ENCODE data around the gene PTH1R. TPM values are rescaled to one million over a fixed set of nuclear protein-coding genes. Genes with fewer than 3 reads are reported as not detected.

PTH1R gene
- not detected in 2 replicates for total RNA-seq (2022)
- Bru-seq, nascent RNA: not detected
- not detected for BruChase-seq, experiment 1, labeled RNA remaining after a 6-hour chase
- percentile 4 among the genes with signal in this experiment for BruChase-seq, experiment 2, labeled RNA remaining after a 2-hour chase
- long read RNA-seq: 0 reads

- DNase-seq: no peak
- H3K36me3 Mint-ChIP-seq (ENCODE audit: insufficient read depth, unreplicated experiment): no peaks in the 10 kb centered on the region
- H3K27me3 Mint-ChIP-seq (ENCODE audit: unreplicated experiment): peaks cover 47% of the 10 kb centered on the region
- H3K9me3 Mint-ChIP-seq (ENCODE audit: low read depth, unreplicated experiment): no peaks in the 10 kb centered on the region
- intact Hi-C loops (cut with micrococcal nuclease; ENCODE audit: unreplicated experiment): no loop called here
- H3K4me1 Mint-ChIP-seq (ENCODE audit: low read depth, unreplicated experiment): peaks cover 8% of the 10 kb centered on the region
- H3K27ac Mint-ChIP-seq (ENCODE audit: unreplicated experiment): no peak within 1 kb of the TSS
- H3K4me3 Mint-ChIP-seq (ENCODE audit: low read depth, unreplicated experiment): no peak within 1 kb of the TSS
- no TSS peak for BruUV-seq (replicated peaks)
- TF ChIP-seq CTCF (IDR thresholded peaks at IDR 0.05; ENCODE audit: unreplicated experiment): no peak
- CTCF ChIA-PET: interaction anchor here (0.6 to 0.9 kb wide), 2 partner anchors 17 to 111 kb away, joined by 3 to 4 read pairs; no protein-coding TSS in a partner anchor
Observed at GRCh38 chr3:46877406-46878125, at the start of gene PTH1R. Gene PTH1R (plus strand): TSS chr3:46877721. CDS start chr3:46883560, 5,839 bp downstream.

- intact Hi-C loops (cut with micrococcal nuclease; ENCODE audit: unreplicated experiment): no loop called here
- Mint-ChIP-seq H3K27me3 (ENCODE audit: unreplicated experiment) (peaks cover 63% of the 10 kb centered on the region), H3K36me3 (ENCODE audit: insufficient read depth, unreplicated experiment) (no peaks in the 10 kb centered on the region), H3K9me3 (ENCODE audit: low read depth, unreplicated experiment) (peaks cover 3% of the 10 kb centered on the region), H3K4me1 (ENCODE audit: low read depth, unreplicated experiment) (peaks cover 2% of the 10 kb centered on the region), H3K4me3 (ENCODE audit: low read depth, unreplicated experiment) (no peak overlapping the region), H3K27ac (ENCODE audit: unreplicated experiment) (no peak overlapping the region)
- no peak for DNase-seq
- TF ChIP-seq CTCF (IDR thresholded peaks at IDR 0.05; ENCODE audit: unreplicated experiment): no peak
- CTCF ChIA-PET: no interaction called here
- BruUV-seq (replicated peaks): no TSS peak
Observed at GRCh38 chr3:46829699-46830208, 47.8 kb upstream of the PTH1R start.

DNA sequence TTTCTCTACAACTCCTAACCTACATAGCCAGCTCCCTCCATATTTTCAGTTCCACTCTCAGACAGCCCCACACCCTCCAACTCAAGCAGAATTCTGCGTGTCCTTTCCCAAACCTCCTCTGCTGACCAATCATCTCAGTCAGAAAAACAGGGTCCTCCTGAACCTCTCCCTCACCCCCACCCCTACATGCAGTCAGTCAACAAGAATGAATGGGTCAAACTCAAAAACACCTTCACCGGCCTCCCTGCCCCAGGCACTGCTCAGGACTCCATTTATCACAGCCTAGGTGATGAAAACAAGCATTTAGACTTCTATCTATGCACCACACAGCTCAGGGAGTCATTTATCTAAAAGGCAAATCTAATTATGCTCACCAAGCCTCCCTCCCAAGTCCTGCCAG, 46.7 kb upstream of the PTH1R start:
- Mint-ChIP-seq H3K27me3 (ENCODE audit: unreplicated experiment) (peaks cover 63% of the 10 kb centered on the region), H3K9me3 (ENCODE audit: low read depth, unreplicated experiment) (peaks cover 3% of the 10 kb centered on the region), H3K27ac (ENCODE audit: unreplicated experiment) (no peak overlapping the region), H3K36me3 (ENCODE audit: insufficient read depth, unreplicated experiment) (no peaks in the 10 kb centered on the region), H3K4me1 (ENCODE audit: low read depth, unreplicated experiment) (peaks cover 8% of the 10 kb centered on the region), H3K4me3 (ENCODE audit: low read depth, unreplicated experiment) (no peak overlapping the region)
- intact Hi-C loops (cut with micrococcal nuclease; ENCODE audit: unreplicated experiment): no loop called here
- DNase-seq: no peak
- no TSS peak for BruUV-seq (replicated peaks)
- CTCF ChIA-PET: no interaction called here
- TF ChIP-seq CTCF (IDR thresholded peaks at IDR 0.05; ENCODE audit: unreplicated experiment): no peak

- intact Hi-C loops (cut with micrococcal nuclease; ENCODE audit: unreplicated experiment): no loop called here
- Mint-ChIP-seq H3K4me3 (ENCODE audit: low read depth, unreplicated experiment) (no peak overlapping the region), H3K36me3 (ENCODE audit: insufficient read depth, unreplicated experiment) (no peaks in the 10 kb centered on the region), H3K4me1 (ENCODE audit: low read depth, unreplicated experiment) (peaks cover 8% of the 10 kb centered on the region), H3K27ac (ENCODE audit: unreplicated experiment) (no peak overlapping the region), H3K27me3 (ENCODE audit: unreplicated experiment) (peaks cover 59% of the 10 kb centered on the region), H3K9me3 (ENCODE audit: low read depth, unreplicated experiment) (peaks cover 3% of the 10 kb centered on the region)
- BruUV-seq (replicated peaks): no TSS peak
- no peak for TF ChIP-seq CTCF (IDR thresholded peaks at IDR 0.05; ENCODE audit: unreplicated experiment)
- CTCF ChIA-PET: no interaction called here
- no peak for DNase-seq
Observed at GRCh38 chr3:46831316-46831715, 46.2 kb upstream of the PTH1R start.
